Loucy (cell line): ENCODE data around the gene TMA7B.

Experiments used
- EZH2phosphoT487 ChIP-seq: fragments of 200-600 bp; IDR thresholded peaks from 2 replicates; pipeline ENCODE4 v1.6.1; 2018; ENCODE audit warnings: antibody characterized with exemption, mild to moderate bottlenecking, moderate library complexity, borderline replicate concordance
- TF ChIP-seq, protein P1 (sequence below): fragments of 200-600 bp; sonication (generic); conservative IDR thresholded peaks from 2 replicates; pipeline ENCODE4 v1.5.1; 2014; ENCODE audit warnings: mild to moderate bottlenecking, antibody characterized with exemption, low read length

- TF ChIP-seq, protein P1, sequence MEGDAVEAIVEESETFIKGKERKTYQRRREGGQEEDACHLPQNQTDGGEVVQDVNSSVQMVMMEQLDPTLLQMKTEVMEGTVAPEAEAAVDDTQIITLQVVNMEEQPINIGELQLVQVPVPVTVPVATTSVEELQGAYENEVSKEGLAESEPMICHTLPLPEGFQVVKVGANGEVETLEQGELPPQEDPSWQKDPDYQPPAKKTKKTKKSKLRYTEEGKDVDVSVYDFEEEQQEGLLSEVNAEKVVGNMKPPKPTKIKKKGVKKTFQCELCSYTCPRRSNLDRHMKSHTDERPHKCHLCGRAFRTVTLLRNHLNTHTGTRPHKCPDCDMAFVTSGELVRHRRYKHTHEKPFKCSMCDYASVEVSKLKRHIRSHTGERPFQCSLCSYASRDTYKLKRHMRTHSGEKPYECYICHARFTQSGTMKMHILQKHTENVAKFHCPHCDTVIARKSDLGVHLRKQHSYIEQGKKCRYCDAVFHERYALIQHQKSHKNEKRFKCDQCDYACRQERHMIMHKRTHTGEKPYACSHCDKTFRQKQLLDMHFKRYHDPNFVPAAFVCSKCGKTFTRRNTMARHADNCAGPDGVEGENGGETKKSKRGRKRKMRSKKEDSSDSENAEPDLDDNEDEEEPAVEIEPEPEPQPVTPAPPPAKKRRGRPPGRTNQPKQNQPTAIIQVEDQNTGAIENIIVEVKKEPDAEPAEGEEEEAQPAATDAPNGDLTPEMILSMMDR, result no peak
- no peak for TF ChIP-seq EZH2phosphoT487
Measured at GRCh38 chr22:39925273-39925672, 34.9 kb upstream of the TMA7B start.
